ENCODE measurements around the gene TPPP2.
"Not testable (repeated sequence)": the region's sequence is repeated elsewhere in the genome, so short reads cannot be mapped to it uniquely, and the experiment has no call there.

TPPP2 gene

DNA sequence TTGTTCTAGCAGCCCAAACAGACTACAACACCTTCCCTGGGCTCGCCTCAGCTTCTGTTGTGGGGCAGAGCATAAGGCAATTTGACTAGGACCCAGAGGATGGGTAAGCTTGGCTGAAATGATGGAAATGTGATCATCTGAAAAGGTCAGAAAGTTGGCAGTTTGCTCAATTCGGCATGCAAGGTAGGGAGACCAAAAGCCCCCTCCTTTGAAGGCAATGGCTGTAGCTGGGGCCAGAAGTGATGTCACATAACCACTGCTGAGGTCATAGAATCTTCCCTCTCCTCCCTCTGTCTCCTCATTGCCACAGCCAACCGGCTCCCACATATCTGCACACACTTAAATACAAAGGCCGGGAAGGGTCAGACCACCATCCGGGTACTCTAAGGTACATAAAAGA is at the start of gene TPPP2:
TPPP2 (plus strand) TSS at position 301 of the 400 bp plus-strand sequence. CDS start 365 bp downstream, outside the sequence.
- DNase-seq, result no peak

DNA sequence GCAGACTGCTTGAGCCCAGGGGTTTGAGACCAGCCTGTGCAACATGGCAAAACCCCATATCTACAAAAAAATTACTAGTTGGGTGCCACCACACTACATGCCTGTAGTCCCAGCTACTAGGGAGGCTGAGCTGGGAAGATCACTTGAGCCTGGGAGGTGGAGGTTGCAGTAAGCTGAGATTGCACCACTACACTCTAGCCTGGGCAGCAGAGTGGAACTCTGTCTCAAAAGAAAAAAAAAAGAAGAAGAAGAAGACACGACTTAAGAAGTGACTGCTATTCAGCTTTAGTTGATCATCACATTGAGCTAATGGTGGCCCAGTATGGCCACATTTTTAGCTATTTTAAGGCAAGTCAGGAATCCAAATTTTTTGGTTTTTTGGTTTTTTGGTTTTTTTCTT is 49.1 kb upstream of the TPPP2 start:
- DNase-seq, result no peak

DNA sequence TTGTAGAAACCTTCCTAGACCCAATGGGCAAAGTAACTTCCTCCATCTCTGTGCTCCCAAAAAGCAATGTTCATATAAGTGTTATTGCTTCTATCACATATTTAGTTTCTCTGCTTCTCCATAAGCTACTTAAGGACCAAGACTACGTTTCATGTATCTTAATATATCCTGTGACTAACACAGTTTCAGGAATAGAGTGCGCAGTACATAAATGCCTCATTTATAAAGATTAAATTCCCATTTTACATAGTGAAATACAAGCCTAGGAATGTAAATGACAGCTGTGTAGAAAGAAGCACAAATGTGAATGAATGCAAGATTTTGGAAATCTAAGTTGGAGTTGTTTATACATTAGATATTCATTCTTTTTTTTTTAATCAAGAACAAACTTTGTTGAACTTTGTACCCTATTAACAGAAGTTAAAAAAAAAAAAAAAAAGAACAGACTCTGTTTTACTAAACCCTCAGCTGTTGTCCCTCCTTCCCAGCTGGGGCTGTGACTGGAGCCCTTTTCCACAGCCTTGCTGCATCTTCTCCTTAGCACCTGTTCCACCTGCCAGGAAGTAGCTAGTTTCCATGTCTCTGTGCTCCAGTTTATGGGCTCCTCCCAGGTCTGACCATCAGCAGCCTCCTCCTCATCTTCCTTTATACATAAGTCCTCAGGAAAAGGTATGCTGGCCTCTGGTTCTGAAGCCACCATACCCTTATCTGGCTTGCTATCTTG is 47.2 kb upstream of the TPPP2 start:
- DNase-seq, result no peak

DNA sequence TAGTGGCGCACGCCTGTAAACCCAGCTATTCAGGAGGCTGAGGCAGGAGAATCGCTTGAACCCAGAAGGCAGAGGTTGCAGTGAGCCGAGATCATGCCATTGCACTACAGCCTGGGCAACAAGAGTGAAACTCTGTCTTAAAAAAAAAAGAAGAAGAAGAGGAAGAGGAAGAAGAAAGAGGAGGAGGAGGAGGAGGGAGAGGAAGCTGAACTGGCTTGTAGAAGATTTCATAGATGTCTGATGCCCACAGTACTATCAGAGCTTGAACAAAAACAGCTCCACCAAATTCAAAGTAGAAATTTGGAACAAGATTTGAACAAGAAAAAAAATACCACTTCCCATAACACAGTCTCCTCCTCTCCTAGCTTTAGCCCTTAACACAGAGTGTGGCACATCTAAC is 44.4 kb upstream of the TPPP2 start:
- not testable (repeated sequence) for DNase-seq

DNA sequence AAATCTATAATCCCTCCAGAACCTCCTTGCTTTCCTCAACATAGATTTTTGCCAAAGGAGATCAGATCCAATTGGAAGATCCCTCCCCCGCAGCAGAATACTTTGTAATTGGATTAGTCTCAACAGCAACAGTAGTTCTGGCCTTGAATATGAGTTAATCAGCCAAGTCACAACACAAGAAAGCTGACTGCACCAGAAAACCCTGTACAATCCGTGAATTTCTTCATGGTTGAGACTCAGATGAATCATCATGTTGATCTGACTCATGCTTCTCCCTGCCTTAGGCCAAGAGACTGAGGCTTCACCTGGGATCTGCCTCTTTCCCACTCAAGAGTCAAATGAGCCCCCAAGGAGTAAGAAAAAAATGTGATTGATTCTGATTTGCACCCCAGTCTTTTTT is 43.2 kb upstream of the TPPP2 start:
- no peak for DNase-seq

DNA sequence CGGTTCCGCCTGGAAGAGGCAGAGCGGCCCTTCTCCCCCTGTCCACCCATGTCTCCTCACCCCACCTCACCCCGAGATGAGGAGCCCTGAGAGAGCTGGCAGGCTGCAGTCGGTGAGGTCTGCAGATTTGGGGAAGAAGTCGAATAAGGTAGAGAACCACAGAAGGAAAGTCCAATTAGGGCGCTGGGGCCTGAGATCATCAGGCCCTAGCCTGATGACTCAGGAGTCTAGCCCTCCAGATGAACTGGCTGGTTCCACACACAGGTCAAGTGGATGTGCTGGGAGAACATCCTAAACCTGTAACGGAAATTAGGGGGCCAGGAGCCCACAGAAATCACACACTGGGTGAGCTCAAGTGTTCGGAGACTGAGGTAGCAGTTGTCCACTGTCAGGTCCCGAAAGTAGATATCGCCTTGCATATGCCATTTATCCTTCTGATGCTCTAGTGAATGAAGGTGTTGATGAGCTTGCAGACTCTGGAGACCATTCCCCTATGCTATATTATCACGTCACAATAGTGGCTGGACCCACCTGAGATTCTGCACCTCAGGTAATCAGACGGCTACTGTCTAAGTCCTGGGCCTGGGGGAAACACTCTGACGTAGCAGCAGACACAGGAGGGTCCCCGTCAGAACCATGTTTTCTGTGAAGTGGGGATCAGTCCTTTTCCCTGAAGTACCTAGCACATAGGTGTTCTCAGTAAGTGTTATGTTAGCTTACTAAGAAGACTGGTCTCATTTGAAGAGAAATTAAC is 41.1 kb upstream of the TPPP2 start:
- no peak for DNase-seq

DNA sequence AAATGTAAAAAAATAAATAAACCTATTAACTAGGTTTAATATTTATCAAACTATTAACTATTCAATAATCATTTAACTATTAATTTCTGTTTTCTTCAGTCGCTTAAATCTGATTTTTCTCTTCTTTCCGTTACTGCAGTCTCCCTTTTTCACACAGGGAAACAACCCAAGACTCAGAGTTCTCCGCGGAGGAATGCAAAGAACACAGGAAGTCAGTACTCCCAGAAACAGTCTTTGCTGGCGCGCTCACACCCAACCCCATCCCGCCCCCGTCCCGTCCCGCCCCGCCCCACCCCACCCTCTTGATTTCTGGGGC is 40.6 kb upstream of the TPPP2 start:
- DNase-seq, result no peak

DNA sequence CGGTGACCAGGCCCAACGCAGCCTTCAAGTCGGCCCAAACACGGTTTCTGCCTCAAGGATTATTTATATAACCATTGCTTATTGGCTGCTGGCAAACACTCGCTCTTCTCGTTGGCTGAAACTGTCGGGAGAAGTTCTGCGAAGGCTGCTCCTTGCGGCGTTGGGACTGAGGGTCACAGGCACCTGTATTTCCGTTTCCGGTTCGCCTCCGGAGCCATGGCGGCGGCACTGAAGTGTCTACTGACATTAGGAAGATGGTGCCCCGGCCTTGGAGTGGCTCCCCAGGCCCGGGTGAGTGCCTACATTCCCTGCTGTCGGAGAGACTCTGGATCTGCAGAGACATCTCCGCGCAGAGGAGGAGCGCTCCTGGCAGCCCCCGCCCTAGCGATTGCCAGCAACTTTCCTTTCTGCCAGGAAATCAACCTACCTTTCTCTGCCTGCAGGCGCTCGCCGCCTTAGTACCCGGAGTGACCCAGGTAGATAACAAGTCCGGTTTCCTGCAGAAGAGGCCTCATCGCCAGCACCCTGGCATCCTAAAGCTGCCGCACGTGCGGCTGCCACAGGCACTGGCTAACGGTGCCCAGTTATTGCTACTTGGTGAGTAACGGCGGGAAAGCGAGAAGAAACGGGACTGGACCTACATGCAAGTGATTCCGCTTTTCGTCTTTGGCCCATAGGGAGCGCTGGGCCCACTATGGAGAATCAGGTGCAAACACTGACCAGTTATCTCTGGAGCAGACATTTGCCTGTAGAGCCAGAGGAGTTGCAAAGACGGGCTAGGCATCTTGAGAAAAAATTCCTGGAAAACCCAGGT is 40.0 kb upstream of the TPPP2 start, which contains the start of gene METTL17:
METTL17 (plus strand) TSS at position 194 of the 814 bp plus-strand sequence; CDS start at position 217, 23 bp downstream.
- DNase-seq, result peak; percentile 92

DNA sequence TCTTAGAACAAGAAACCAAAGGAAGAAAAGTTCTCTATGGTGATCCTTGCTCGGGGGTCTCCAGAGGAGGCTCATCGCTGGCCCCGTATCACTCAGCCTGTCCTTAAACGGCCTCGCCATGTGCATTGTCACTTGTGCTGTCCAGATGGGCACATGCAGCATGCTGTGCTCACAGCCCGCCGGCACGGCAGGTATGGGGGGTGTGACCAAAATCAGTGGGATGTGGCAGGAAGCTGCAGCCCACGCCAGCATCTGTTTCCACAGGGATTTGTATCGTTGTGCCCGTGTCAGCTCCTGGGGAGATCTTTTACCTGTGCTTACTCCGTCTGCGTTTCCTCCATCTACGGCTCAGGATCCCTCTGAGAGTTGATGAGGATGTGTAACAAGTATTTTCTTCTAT is 33.5 kb upstream of the TPPP2 start:
- no peak for DNase-seq

DNA sequence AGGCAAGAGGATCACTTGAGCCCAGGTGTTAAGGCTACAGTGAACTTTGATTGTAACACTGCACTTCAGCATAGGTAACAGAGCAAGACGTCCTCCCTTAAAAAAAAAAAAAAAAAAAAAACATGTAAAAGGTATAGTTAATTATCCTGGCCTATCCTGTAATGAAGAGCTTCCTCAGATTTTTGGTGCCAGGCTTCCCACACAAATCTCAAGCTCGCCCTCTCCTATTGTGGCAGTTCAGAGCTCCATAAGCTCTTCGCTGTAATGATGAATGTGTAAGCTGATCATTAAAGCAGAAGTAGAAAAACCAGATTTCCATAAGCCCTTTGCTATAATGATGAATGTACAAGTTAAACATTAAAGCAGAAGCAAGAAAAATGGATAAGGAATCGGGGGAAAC is 32.9 kb upstream of the TPPP2 start:
- no peak for DNase-seq

DNA sequence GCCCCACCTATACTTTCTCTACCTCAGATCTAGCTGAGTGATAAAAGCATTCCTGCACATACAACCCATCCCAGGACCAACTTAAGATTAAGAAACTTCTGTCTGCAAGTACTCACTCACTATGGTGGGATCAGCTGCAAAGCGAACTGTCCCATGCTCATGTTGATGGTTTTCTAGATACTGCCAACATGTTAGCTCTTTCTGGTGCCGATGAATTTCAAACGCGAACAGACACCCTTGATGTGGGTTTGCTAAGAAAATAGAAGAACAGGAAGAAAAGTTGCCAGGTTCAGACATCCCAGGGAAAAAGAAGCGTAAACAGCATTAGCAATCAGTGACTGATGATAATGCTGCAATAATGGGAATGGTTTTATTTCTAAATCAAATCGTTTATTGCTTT is 32.5 kb upstream of the TPPP2 start:
- DNase-seq, result no peak

DNA sequence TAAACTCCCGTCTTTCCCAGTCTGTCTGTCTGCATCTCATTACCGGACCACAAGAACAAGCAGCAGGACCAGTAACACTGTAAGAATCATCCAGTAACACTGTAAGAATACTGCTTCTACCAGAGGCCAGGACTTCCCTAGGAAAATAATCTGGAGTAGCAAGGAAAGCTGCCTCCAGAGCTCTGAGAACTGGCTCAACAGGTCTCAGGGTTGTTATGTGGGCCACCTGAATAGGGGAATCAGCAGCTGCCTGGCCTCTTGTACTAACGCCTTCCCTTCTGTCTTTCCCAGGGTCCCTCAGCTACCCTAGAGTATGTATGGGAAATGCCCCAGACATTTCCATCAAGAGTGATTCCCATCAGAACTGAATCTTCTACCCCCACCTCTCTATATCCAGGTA is 31.9 kb upstream of the TPPP2 start:
- DNase-seq, result no peak

DNA sequence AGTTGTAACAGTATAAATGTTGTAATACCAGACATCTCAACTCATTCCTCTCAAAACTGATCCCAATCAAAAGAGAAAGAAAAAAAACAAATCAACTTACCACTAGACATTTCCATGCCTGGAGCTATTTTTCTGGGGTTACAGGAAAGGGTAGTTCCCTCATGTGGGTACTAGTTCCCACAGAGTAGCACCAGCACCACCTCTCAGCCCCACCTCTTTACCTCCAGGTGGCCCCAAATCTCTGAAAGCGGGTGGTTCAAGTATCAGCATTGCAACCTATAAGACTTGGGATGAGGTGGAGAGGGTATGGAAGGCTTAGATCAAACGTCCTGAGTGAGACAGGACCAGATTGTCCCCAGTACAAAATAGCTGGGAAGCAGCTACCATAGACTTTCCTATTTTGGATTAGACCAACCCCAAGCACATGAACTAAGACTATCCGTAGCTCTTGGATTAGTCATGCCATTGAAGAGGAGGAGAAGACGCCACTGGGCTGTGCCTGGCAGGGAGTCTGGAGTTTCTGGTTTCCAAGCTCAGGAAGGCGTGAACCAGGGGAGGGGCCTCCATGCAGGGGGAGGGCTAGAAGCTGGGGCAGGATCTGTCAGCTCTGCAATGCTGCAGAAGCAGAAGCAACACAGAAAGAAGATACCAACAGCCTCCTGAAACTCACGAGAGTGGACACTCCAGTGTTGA is 31.2 kb upstream of the TPPP2 start, which contains the start of gene SLC39A2:
SLC39A2 (plus strand) TSS at position 620 of the 693 bp plus-strand sequence. CDS start 154 bp downstream, outside the sequence.
- DNase-seq, result no peak

DNA sequence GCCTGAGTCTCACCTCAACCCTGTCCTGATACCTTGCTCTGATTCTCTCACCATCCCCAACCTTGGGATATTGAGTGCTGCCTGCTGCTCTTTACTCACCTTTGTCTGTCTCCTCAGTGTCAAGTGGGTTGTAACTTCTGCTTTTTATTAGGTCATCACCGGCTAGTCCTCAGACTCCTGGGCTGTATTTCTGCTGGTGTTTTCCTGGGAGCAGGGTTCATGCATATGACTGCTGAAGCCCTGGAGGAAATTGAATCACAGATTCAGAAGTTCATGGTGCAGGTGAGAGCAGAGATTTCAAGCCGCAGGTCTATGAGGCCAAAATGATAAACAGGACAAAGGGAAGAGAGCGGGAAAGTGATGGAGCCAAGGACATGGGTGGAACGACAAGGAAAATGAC is 30.4 kb upstream of the TPPP2 start:
- DNase-seq, result no peak

DNA sequence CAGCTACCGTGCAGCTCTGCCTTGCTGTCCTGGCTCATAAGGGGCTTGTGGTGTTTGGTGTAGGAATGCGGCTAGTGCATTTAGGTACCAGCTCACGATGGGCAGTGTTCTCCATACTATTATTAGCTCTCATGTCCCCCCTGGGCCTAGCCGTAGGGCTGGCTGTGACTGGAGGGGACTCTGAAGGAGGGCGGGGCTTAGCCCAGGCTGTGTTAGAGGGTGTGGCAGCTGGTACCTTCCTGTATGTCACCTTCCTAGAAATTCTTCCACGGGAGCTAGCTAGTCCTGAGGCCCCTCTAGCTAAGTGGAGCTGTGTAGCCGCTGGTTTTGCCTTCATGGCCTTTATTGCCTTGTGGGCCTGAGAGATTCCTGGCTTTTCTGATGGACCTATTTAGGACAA is 28.8 kb upstream of the TPPP2 start:
- DNase-seq, result no peak

DNA sequence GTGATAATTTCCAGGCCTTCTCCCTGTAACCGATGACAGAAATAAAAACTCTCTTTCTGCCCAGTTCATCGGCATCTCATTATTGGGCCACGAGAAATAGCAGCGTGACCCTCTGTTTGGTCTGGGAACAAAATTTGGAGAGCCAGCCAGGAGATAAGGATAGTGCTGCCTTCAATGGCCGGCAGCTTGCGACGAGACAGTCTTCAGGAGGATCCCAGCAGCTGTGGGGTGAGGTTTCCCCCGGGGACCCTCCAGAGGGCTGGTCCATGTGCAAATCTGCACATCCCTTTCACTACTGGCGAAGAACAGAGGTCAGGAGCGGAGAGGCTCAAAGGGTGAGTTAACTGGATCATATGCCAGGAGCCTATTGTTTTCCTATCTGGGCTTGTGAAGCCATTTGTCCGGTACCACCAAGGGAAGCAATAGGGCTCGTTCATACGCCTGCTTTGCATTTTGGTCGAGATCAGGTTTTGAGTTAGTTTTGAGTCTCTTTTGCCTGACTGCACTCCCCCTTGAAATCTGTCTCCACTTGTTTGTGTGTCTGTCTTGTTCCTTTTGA is 26.1 kb upstream of the TPPP2 start:
- no peak for DNase-seq

DNA sequence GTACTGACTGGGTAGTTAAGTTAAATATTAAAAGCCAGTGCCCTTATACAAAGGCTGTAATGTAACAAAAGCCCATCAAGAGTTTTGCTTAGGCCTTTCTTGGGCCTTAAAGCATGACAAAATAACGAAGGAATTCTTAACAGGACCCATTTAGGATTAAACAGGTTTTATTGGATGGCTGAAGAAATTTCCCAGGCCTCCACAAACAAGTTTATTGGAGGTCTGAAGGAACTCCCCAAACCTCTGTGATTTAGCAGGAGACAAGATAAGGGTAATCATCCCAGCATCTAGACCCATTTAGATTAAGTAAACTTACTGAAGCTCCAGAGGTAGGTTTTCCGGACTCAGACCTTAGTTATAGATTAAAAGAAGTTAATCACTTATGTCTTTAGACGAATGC is 20.3 kb upstream of the TPPP2 start:
- not testable (repeated sequence) for DNase-seq

DNA sequence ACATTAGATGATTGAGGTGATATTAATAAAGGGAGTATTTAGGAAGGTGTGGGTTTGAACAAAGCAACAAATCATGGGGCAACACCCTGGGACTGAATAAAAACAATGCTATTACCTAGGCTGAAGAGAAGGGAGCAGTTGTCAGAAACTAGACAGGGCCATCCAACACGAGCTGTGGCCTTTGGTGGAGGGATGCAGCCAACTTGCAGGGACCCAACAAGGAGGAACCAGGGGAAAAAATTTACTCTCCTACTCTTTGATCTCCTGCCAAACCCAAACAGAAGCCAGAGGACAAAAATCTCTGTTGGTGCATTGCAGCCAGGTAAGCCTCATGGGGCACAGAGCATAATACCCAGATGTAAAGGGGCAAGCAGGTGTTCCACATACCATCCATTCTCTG is 18.9 kb upstream of the TPPP2 start:
- no peak for DNase-seq

DNA sequence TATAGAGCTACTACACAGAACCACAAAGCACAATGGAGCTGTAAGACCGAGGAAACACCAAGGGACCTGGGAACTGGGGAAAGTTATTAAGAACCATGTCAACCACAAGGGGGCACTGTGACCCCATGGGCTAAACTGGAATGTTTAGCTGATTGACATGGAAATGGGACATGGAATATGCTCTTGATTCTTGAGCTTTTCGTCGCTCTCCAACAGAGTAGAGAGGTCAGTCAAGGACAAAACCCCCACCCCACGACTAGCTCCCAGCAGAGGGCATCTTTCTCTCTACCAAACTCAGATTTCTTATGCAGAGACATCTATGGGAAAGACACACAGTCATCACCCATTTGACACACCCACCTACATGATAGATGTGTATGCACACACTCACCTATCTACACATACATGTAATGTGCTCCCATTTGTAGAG is 15.2 kb upstream of the TPPP2 start:
- peak; percentile 91 for DNase-seq

DNA sequence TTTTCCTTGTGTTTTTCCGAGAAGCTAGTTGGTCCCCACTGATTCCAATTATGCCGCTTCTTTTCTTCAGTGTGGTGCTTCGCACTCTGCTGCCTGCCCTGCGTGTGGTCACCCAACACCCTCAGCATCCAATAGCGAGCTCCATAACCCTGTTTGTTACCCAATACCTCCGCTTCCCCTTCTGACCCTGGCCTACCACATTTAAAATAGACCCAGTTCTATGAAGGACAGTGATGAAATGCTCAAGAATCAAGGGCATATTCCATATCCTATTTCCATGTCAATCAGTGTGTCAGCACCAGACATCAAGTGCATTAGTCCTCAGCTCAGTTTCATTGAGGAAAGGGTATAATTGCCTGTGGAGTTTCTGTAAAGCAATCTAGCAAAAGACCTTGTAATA is 14.7 kb upstream of the TPPP2 start:
- no peak for DNase-seq

DNA sequence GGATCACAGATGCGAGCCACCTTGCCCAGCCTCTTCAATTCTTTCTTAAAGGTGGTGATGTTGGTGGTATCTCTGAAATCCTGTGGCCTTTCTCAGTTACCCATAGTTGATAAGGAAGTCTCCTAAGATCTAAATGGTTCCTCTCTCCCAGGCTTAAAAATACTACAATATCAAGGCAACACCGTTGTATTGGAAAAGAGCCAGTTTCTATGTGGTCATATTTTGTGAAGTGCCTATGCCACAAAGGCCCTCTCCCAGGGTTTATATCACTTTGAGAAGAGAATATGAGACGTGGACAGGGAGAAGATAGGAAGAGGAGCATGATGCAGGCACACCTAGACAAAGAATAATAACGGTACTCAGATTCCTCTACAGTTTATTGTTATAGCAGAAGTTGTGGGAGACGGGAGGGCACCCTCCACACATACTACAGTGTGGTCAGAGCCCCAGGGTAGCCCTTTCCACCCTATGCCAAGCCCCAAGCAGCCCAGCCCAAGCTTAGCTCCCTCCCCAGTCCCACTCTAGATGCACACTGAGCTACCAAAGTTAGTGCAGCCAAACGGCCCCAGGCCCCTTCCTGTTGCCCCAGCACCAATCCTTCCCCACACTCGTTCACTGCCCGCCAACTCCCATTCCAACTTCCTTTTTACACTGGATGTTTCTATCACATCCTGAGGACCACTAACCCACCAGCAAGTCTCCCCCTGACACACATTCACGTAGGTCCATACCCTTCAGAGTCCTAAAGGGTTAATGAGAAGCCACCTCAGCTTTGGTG is 13.4 kb upstream of the TPPP2 start:
- no peak for DNase-seq

All from activated CD8-positive, alpha-beta memory T cell treated with anti-CD3 and anti-CD28 coated beads for 24 hours (primary cell).